DND-41 (cell line): ENCODE measurements around the gene AMELX.

Experiments
- ATAC-seq: fragments of 200-7000 bp; cut with Tn5 transposase; 3 replicates; pipeline ENCODE4 v1.9.1; 2021; ENCODE audit warnings: low read depth; ENCODE audit not compliant: insufficient read depth
- DNase-seq: peaks from one replicate; pipeline ENCODE4 v3.0.0-alpha.2; 2020
- H2AFZ ChIP-seq: 2 replicates; pipeline ENCODE4 v1.6.0; 2012; ENCODE audit warnings: low read depth, low read length
- H3K27ac ChIP-seq: 2 replicates; pipeline ENCODE4 v1.5.1; 2012; ENCODE audit warnings: low read length, inconsistent platforms
- H3K27me3 ChIP-seq: fragments of 200-600 bp; sonication (generic); 2 replicates; pipeline ENCODE4 v1.6.0; 2012; ENCODE audit warnings: low read length, mild to moderate bottlenecking, inconsistent platforms; ENCODE audit not compliant: insufficient read depth, poor library complexity
- H3K36me3 ChIP-seq: 2 replicates; pipeline ENCODE4 v1.5.1; 2012; ENCODE audit warnings: low read length, inconsistent platforms; ENCODE audit not compliant: insufficient read depth
- H3K4me1 ChIP-seq: 2 replicates; pipeline ENCODE4 v1.5.1; 2012; ENCODE audit warnings: mild to moderate bottlenecking, low read length; ENCODE audit not compliant: insufficient read depth
- H3K4me2 ChIP-seq: 2 replicates; pipeline ENCODE4 v1.6.0; 2012; ENCODE audit warnings: mild to moderate bottlenecking, moderate library complexity, low read length, inconsistent platforms; ENCODE audit not compliant: insufficient read depth
- H3K4me3 ChIP-seq, 2 experiments: fragments of 200-600 bp in 1 of 2; shearing (Covaris generic) in 1 of 2; 2 replicates each; pipeline ENCODE4 v1.5.1; 2012 to 2016; ENCODE audit warnings: inconsistent platforms in 2 of 2, low read length in 2 of 2, mild to moderate bottlenecking in 2 of 2, low read depth in 1 of 2, moderate library complexity in 1 of 2
- H3K79me2 ChIP-seq: 2 replicates; pipeline ENCODE4 v1.6.0; 2012; ENCODE audit warnings: low read length, inconsistent platforms; ENCODE audit not compliant: insufficient read depth
- H3K9ac ChIP-seq: 2 replicates; pipeline ENCODE4 v1.6.0; 2012; ENCODE audit warnings: low read depth, mild to moderate bottlenecking, inconsistent platforms, low read length, moderate library complexity
- H3K9me3 ChIP-seq: 2 replicates; pipeline ENCODE4 v1.5.1; 2012; ENCODE audit warnings: low read length, moderate library complexity, mild to moderate bottlenecking, inconsistent platforms; ENCODE audit not compliant: insufficient read depth, severe bottlenecking
- H4K20me1 ChIP-seq: 2 replicates; pipeline ENCODE4 v1.6.0; 2012; ENCODE audit warnings: low read length; ENCODE audit not compliant: insufficient read depth
- EZH2 ChIP-seq: IDR thresholded peaks from 3 replicates; pipeline ENCODE4 v1.6.1; 2012; ENCODE audit warnings: borderline replicate concordance, low read depth, mild to moderate bottlenecking, moderate library complexity, low read length, inconsistent platforms; ENCODE audit not compliant: severe bottlenecking
- TF ChIP-seq, protein P1 (sequence below): IDR thresholded peaks from 2 replicates; pipeline ENCODE4 v1.5.1; 2012; ENCODE audit warnings: borderline replicate concordance, low read length, moderate library complexity, mild to moderate bottlenecking; ENCODE audit not compliant: poor library complexity, severe bottlenecking; ENCODE audit errors: extremely low read depth

The AMELX gene

DNA sequence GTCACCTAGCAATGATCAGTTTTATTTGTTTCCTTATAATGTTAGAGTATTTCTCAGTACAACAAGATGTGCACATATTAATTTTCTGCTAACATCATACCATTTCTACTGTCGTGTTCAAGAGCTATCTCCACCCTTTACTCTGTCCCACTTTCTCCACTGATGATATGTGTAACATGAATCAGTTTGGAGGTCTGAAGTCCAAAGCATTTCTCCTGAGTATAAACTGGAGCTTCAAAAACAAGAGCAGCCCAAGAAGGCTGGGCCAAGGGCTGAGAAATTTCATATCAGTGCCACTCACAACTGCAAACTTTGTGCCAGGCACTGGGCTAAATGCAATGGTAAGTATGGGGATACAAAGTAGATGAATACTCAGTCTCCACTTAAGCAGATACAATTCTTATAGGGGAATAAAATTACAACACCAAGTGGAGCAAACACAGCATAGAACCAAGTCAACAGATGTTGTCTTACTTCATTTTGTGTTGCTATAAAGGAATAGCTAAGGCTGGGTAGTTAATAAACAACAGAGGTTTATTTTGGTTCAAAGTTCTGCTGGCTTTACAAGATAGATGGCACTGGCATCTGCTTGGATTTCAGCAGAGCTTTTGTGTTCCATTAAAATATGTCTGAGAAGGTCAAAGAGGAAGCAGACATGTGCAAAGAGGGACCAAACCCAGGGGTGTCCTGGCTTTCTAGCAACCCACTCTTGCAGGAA lies 44.2 kb downstream of the AMELX start:
- ATAC-seq (no peak), DNase-seq (no peak)
- Histone ChIP-seq H3K9me3 (no peaks in the 10 kb centered on the region), H3K4me2 (no peak overlapping the region), H3K4me3 (no peak overlapping the region), H3K27me3 (no peaks in the 10 kb centered on the region), H3K9ac (no peak overlapping the region), H3K36me3 (no peaks in the 10 kb centered on the region), H3K27ac (no peak overlapping the region), H2AFZ (no peak overlapping the region), H3K4me1 (no peaks in the 10 kb centered on the region), H3K79me2 (no peaks in the 10 kb centered on the region), H4K20me1 (no peaks in the 10 kb centered on the region)
- no peak for TF ChIP-seq EZH2
- TF ChIP-seq, protein P1, sequence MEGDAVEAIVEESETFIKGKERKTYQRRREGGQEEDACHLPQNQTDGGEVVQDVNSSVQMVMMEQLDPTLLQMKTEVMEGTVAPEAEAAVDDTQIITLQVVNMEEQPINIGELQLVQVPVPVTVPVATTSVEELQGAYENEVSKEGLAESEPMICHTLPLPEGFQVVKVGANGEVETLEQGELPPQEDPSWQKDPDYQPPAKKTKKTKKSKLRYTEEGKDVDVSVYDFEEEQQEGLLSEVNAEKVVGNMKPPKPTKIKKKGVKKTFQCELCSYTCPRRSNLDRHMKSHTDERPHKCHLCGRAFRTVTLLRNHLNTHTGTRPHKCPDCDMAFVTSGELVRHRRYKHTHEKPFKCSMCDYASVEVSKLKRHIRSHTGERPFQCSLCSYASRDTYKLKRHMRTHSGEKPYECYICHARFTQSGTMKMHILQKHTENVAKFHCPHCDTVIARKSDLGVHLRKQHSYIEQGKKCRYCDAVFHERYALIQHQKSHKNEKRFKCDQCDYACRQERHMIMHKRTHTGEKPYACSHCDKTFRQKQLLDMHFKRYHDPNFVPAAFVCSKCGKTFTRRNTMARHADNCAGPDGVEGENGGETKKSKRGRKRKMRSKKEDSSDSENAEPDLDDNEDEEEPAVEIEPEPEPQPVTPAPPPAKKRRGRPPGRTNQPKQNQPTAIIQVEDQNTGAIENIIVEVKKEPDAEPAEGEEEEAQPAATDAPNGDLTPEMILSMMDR: no peak

DNA sequence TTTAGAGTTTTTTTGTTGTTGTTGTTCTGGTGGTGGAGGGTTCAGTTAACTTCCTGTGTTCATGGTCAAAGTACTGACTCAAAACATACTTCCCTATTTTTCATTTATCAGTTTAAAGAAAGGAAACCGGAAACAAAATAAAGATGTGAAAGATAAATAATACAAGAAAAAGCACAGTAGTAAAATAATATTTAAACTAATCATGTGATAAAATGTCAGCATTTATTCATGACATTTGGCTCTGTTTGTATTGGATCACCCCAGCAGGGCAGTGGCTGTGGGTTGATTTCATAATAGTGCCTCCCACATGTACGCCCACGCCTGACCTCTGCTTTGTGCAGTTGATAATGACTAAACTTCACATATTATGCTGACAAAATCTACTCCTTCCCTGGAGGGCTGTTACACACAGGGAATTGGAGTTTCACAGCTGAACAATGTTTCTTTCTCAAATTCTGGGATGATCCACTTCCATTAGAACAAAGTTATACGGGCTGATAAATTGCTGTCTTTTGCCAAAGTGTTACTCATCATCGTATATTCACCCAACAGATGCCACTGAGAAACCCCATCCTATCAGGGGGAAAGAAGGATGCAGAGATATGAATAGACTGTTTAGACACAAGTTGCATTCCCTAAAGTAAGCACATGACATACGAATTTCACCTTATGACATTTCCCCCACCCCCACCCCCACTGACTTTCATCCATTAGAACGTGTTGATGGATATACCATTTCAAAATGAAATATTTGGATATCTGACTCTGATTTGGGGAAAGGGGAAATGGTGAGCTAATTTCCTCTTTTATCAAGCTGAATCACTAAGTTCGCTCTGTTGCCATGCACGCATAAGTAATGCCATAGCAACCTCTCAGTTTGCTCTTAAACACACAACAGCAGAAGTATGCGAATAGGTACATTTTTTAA lies 48.3 kb downstream of the AMELX start:
- Histone ChIP-seq H3K27me3 (no peaks in the 10 kb centered on the region), H3K27ac (no peak overlapping the region), H3K9me3 (no peaks in the 10 kb centered on the region), H4K20me1 (no peaks in the 10 kb centered on the region), H3K79me2 (no peaks in the 10 kb centered on the region), H3K9ac (no peak overlapping the region), H3K4me3 (no peak overlapping the region), H3K4me2 (no peak overlapping the region), H3K4me1 (no peaks in the 10 kb centered on the region), H3K36me3 (no peaks in the 10 kb centered on the region), H2AFZ (no peak overlapping the region)
- no peak for TF ChIP-seq EZH2
- TF ChIP-seq, protein P1: no peak
- DNase-seq (no peak), ATAC-seq (no peak)

DNA sequence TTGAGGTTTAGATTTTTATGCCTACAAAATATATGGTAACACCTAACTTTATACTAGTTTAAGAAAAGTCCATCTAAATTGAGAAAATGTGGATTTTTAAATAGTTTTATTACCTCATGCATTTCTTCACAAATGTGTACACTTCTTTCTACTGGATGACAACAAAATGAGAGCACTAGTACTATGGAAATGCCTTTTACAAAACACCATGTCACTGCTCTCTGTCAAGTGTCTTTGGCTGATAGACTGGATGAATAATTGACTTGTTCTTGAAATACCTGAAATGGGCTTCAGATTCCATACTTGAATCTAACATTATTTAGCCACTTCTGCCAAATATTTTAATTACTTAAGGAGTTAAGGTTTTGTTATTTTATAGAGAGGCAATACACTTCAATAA lies 49.5 kb downstream of the AMELX start:
- no peak overlapping the region for H3K27ac ChIP-seq
- TF ChIP-seq, protein P1: no peak
- no peak for TF ChIP-seq EZH2
- no peaks in the 10 kb centered on the region for H3K79me2 ChIP-seq
- H3K36me3 ChIP-seq: no peaks in the 10 kb centered on the region
- no peak overlapping the region for H3K9ac ChIP-seq
- ATAC-seq (no peak), DNase-seq (no peak)
- H3K4me2 ChIP-seq: no peak overlapping the region
- no peak overlapping the region for H2AFZ ChIP-seq
- no peaks in the 10 kb centered on the region for H3K9me3 ChIP-seq
- H4K20me1 ChIP-seq: no peaks in the 10 kb centered on the region
- no peaks in the 10 kb centered on the region for H3K27me3 ChIP-seq
- no peaks in the 10 kb centered on the region for H3K4me1 ChIP-seq
- no peak overlapping the region for H3K4me3 ChIP-seq
